ENCODE results near the gene KCNQ1OT1.

KCNQ1OT1 gene

DNA sequence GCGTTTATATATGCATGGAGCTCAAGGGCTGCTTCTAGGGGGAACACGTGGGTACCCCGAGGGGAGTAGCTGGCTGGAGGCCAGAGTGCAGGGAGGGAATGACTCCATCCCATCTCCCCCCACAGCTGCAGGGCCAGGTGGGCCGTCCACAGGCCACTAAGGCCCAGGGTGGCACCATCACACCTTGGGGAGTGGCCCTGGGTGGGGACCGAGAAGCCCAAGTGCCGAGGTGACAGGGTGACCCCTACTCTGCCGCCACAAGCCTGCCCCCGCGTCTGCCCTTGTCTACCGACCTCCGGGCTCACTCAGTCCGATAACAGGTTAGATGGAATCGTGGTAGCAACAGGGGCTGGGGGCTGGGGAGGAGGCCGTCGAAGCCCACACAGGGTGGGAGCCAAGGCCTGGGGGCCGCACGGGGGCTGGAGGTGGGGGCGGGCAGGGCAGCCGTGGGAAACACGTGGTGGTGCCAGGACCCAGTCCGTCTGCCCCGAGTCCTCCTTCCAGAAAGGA, 125.7 kb downstream of the KCNQ1OT1 start:
- H3K36me3 ChIP-seq: no peaks in the 10 kb centered on the region
- peak; percentile 8 to 61 for DNase-seq
- no peaks in the 10 kb centered on the region for H3K27me3 ChIP-seq
- no peaks in the 10 kb centered on the region for H3K4me1 ChIP-seq
- intact Hi-C loops (cut with DNase I; ENCODE audit: low total_unique reads): no loop called here
- no peak for TF ChIP-seq CTCF (IDR thresholded peaks at IDR 0.05)
- H3K9me3 ChIP-seq: no peaks in the 10 kb centered on the region
- H3K27ac ChIP-seq: no peak overlapping the region
- no peak overlapping the region for H3K4me3 ChIP-seq

- DNase-seq: peak; percentile 14 to 60
- H3K36me3 ChIP-seq: no peaks in the 10 kb centered on the region
- no peaks in the 10 kb centered on the region for H3K9me3 ChIP-seq
- no peak overlapping the region for H3K4me3 ChIP-seq
- intact Hi-C loops (cut with DNase I; ENCODE audit: low total_unique reads): no loop called here
- no peak for TF ChIP-seq CTCF (IDR thresholded peaks at IDR 0.05)
- H3K27me3 ChIP-seq: no peaks in the 10 kb centered on the region
- H3K27ac ChIP-seq: no peak overlapping the region
- no peaks in the 10 kb centered on the region for H3K4me1 ChIP-seq
Observed at GRCh38 chr11:2573240-2574042, 126.4 kb downstream of the KCNQ1OT1 start.

- Histone ChIP-seq H3K4me1 (no peaks in the 10 kb centered on the region), H3K4me3 (no peak overlapping the region), H3K36me3 (no peaks in the 10 kb centered on the region), H3K27ac (no peak overlapping the region), H3K9me3 (no peaks in the 10 kb centered on the region), H3K27me3 (no peaks in the 10 kb centered on the region)
- intact Hi-C loops (cut with DNase I; ENCODE audit: low total_unique reads): no loop called here
- TF ChIP-seq CTCF (IDR thresholded peaks at IDR 0.05): no peak
- DNase-seq: peak in 1 of 2 donors; percentile 50
Observed at GRCh38 chr11:2572491-2573239, 127.1 kb downstream of the KCNQ1OT1 start.

- intact Hi-C loops (cut with DNase I; ENCODE audit: low total_unique reads): no loop called here
- no peaks in the 10 kb centered on the region for H3K9me3 ChIP-seq
- H3K4me3 ChIP-seq: no peak overlapping the region
- H3K4me1 ChIP-seq: no peaks in the 10 kb centered on the region
- H3K36me3 ChIP-seq: no peaks in the 10 kb centered on the region
- no peak for TF ChIP-seq CTCF (IDR thresholded peaks at IDR 0.05)
- peak in 1 of 2 donors; percentile 59 for DNase-seq
- H3K27ac ChIP-seq: no peak overlapping the region
- no peaks in the 10 kb centered on the region for H3K27me3 ChIP-seq
Observed at GRCh38 chr11:2571598-2572281, 128.1 kb downstream of the KCNQ1OT1 start.

GRCh38 chr11:2570841-2571597, 128.8 kb downstream of the KCNQ1OT1 start:
- H3K4me3 ChIP-seq: no peak overlapping the region
- no peaks in the 10 kb centered on the region for H3K9me3 ChIP-seq
- no peak for TF ChIP-seq CTCF (IDR thresholded peaks at IDR 0.05)
- intact Hi-C loops (cut with DNase I; ENCODE audit: low total_unique reads): no loop called here
- no peaks in the 10 kb centered on the region for H3K36me3 ChIP-seq
- no peak overlapping the region for H3K27ac ChIP-seq
- H3K27me3 ChIP-seq: no peaks in the 10 kb centered on the region
- no peaks in the 10 kb centered on the region for H3K4me1 ChIP-seq
- peak in 1 of 2 donors; percentile 52 for DNase-seq
